HEK293T (cell line): ENCODE measurements around the gene PREX1.

ENCODE experiments used
- BHLHE40 ChIP-seq: fragments of 450-650 bp; IDR thresholded peaks from 2 replicates; pipeline ENCODE4 v1.6.1; 2016; ENCODE audit warnings: mild to moderate bottlenecking, moderate library complexity, borderline replicate concordance
- ELF4 ChIP-seq: fragments of 450-650 bp; IDR thresholded peaks from 2 replicates; pipeline ENCODE4 v1.6.1; 2017; ENCODE audit warnings: antibody characterized with exemption
- FOXA1 ChIP-seq: fragments of 450-650 bp; IDR thresholded peaks from 2 replicates; pipeline ENCODE4 v1.6.1; 2016; ENCODE audit warnings: mild to moderate bottlenecking
- SP1 ChIP-seq: fragments of 450-650 bp; IDR thresholded peaks from 2 replicates; pipeline ENCODE4 v1.6.1; 2017
- SUZ12 ChIP-seq: fragments of 450-650 bp; IDR thresholded peaks from 2 replicates; pipeline ENCODE4 v1.6.1; 2016; ENCODE audit warnings: mild to moderate bottlenecking

DNA sequence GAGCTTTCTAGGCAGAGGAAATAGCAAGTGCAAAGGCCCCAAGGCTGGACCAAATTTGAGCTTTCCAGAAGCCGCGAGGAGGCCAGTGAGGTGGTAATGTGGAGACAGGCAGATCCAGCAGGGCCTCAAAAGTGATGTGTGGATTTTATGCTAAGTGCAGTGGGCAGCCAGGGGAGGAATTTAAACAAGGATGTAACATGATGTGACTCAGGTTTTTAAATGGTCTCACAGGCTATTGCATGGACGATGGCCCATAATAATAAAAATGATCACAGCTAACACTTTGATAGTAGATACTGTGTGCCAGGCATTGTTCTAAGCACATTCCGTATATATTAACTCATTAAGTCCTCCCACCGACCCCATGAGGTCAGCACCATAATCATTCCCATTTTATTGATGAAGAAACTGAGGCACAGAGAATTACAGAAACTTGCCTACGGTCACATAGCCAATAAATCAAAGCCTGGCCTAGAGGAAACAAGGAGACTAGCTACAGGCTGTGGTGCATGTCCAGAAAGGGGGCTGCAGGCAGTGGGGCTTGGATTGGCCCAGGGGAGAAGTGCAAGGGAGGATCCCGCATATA, 18.0 kb upstream of the PREX1 start:
- TF ChIP-seq SUZ12 (no peak), BHLHE40 (no peak), SP1 (no peak), ELF4 (no peak), FOXA1 (no peak)
